Stimulated activated CD4-positive, alpha-beta T cell treated with anti-CD3 and anti-CD28 coated beads, TNF-alpha, amount 100 ng/mL, for 4 hours (primary cell): Measurements from ENCODE around the gene TDRD9.

Experiments
- DNase-seq, 3 experiments: peaks; one replicate each; pipeline ENCODE4 v3.0.0-alpha.2; 2020; ENCODE audit warnings: low read depth in 3 of 3

Gene TDRD9

GRCh38 chr14:104101651-104102281 lies 173.5 kb downstream of the TDRD9 start:
- no peak for DNase-seq
